GM21529 (cell line): Measurements from ENCODE around the gene TEPSIN.

ENCODE experiments used
- ATAC-seq: cut with Tn5 transposase; IDR thresholded peaks from one replicate; pipeline ENCODE4 v1.9.1; 2021; ENCODE audit not compliant: unreplicated experiment

The TEPSIN gene

DNA sequence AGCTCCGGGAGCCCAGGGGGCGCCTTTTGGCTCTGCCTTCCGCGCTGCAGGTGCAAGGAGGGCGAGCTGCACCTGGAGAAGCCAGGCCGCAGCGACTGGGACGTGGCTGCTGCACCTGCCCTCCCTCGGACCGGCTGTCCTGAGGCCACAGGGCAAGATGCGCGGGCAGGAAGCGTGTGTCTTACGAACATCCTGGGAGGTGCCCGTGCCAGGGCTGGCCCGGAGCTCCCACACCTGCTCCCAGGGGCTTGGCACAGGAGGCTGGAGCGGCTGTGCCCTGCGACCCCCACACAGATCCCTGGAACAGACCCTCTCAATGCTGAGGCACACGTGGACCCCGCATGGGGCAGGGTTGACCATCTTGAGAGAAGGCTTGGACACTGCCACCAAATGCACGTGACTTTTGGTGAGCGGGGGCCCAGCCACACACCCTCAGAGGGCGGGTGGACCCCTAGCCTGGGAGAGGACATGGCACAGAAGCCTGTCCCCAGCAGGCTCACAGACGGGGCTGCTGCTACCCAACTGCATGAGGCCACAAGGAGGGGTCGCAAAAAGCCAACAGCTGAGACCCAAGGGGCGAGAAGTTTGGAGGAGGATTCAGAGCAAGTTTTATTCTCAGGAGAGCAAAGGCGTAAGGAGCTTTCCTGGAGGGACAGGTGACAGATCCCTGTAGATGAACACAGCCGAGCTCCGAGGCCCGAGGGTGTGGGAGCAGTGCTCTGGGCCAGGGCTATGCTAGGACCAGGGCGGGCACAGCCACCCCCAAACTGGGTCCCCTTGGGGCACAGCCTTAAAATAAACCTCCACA lies 11.6 kb upstream of the TEPSIN start:
- no peak for ATAC-seq

- no peak for ATAC-seq
Measured at GRCh38 chr17:81249223-81250040, 10.6 kb upstream of the TEPSIN start.

DNA sequence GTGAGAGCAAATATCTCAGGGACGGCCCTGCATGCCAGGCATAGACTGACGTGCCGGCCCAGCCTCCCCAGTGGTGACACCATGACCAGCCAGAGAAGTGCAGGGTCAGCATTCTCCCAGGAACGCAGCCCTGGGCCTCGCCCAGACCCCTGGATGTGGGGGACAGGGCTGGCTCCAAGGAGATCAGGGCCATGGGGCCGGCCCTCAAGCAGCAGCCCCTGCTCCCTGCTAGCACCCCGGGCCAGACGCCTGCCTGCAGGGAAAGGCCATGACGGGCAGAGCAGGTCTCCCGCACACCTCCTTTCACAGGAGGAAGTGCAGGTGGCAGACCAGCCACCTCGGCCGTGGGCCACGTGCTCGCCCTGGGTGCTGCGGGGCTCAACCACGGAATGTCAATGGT lies 9.8 kb upstream of the TEPSIN start:
- no peak for ATAC-seq

DNA sequence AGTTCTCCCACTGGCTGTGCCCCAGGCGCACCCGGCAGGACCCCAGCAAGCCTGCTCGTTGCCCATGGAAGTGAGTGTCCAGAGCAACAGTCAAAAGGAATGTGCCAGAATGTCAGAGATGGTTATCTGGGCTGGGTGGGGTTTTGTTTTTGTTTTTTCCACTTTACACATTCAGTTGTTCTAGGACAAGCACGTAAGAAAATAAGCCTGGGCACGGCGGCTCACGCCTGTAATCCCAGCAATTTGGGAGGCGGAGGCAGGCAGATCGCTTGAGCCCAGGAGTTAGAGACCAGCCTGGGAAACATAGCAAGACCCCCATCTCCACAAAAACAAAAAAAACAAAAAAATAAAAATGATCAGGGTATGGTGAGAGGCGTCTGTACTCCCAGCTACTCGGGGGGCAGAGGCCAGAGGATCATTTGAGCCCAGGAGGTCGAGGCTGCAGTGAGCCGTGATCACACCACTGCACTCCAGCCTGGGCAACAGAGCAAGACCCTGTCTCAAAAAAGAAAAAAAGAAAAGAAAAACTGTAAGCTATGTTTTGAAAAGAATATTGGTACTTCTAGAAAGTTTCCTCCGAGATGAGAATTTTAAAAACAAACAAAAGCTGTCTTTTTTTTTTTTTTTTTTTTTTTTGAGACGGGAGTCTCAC lies 8.6 kb upstream of the TEPSIN start:
- no peak for ATAC-seq

DNA sequence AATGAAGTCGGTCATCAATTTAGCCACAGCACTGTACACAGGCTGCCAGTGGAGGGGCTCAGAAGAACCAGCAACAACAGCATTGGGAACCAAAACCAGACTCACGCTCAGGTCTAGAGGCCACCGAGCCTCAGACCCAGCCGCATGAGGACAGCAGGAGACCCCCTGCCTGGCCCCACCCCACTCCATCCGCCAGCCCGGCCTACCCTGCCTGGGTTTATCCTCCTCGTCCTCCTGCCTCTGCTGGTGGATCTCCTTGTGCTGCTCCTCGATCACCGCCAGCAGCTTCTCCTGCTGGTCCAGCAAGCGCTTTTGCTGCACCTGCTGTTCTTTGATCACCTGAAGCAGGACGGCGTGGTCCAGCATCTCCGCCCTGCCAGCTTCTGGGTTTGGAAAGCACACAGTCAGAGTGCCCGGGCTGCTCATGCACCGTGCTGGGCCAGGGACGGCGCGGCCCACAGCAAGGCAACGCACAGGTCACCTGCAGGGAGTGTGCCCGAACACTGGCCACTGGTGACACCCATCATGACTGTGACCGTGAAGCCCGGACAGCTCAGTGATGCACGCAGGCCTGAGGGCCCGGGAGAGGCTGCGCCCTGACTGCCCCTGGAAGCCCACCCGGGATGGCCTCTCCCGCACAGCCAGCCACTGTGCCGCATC lies 8.0 kb upstream of the TEPSIN start:
- no peak for ATAC-seq

DNA sequence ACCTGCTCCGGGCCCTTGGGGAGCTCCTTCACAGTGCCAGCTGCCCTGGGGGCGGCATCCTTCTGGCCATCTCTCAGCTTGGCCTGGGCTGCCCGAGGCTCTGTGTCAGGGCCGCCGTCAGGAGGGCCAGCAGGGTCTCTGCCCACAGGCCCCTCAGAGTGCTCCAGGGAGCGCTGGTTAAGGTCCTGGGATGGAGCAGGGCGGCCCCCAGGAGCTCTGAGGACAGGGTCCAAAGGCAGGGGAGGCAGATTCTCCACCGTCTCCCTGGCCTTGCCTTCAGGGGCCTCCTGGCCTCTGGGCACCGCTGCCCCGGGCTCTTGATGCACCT lies 7.5 kb upstream of the TEPSIN start:
- ATAC-seq = no peak

- ATAC-seq = no peak
Measured at GRCh38 chr17:81245665-81246342, 6.9 kb upstream of the TEPSIN start.

- ATAC-seq = no peak
Measured at GRCh38 chr17:81245024-81245664, 6.3 kb upstream of the TEPSIN start.

- ATAC-seq = no peak
Measured at GRCh38 chr17:81244358-81245023, 5.6 kb upstream of the TEPSIN start.

DNA sequence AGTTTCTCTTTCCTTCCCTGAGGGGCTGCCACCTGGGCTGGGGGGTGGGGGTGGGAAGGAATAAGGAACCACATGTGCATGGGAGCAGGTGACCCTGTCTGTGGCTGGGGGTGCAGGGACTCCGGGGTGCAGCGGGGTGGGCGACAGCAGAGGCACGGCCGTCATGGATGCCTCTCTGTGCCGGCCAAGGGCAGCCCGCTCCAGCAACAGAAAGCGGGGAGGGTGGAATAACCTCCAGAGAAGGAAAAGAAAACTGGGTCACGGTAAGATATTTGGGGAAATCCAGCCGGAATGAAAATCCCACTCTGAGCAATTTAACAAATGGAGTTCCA lies 4.4 kb upstream of the TEPSIN start:
- ATAC-seq = no peak

- ATAC-seq = no peak
Measured at GRCh38 chr17:81242421-81243332, 3.8 kb upstream of the TEPSIN start.

DNA sequence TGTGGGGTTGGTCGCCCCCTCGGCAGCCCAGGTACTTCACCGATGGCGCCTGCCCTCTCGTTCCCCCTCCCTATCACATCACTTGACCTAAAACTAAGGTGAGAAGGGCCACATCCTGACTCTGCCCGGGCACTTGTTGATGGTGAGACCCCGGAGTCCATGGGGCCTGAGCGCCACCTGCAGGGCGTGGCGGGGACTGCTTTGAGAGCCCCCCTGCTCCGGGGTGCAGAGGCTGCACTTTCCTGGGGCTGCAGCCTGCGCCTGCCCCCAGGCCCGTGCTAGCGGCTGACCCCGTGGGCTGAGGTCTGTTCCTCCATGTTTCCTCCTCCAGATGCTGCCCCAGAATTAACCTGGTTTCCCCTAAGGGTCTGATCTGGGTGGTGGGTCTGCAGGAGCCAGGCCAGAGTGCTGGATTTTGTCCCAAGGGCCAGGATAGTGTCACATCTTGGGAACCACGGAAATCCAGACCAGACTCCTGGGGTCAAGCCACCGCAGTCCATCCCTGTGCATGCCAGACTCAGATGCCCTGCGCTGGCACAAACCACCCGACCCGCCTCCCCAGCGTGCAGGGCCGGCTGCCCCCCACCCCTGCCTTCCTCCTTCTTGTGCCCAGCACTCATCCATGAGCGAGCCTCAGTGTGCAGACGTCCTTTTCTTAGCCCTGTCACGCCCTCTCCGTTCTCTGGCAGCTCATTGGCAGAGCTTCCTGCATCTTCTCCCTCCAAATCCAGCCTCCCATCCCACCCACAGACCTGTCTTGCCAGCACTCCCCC lies 3.0 kb upstream of the TEPSIN start:
- ATAC-seq = no peak

GRCh38 chr17:81241203-81241602 lies 2.3 kb upstream of the TEPSIN start:
- ATAC-seq = no peak

GRCh38 chr17:81240761-81241160 lies 1.9 kb upstream of the TEPSIN start:
- ATAC-seq = no peak

DNA sequence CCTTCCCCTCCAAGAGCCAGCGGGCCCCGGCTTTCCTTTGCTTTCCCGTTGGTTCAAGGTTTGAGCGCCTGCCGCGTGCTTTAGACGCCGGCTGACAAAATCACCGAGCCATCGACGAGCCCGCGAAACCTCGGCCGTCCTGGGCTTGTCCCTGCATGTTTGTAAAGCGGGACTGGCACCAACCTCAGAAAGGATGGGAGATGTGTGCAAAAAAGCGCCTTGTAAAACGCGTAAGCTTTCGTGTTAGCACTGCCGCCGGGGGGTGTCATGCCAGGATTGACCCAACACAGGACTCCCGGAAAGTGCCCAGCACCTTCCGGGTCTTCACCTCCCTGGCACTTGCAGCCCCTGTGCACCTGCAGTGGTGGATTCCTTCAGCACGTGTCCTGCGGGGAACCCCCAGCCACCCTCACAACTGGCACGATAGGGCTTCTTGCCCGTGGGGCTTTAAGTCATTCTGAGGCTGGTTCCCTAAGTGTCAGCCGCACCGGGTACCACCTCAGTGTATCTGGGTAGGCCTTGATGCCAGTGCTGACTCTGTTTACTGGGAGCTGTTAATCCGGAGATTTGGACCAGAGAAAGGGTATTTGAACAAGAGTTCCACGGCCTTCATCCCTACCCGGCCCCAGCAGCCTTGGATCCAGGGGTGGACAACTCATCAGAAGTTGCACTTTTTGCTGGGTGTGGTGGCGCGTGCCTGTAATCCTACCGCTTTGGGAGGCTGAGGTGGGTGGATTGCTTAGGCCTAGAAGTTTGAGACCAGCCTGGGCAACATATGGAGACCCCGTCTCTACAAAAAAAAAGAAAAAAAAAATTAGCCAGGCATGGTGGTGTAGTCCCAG lies 1.1 kb upstream of the TEPSIN start:
- no peak for ATAC-seq

DNA sequence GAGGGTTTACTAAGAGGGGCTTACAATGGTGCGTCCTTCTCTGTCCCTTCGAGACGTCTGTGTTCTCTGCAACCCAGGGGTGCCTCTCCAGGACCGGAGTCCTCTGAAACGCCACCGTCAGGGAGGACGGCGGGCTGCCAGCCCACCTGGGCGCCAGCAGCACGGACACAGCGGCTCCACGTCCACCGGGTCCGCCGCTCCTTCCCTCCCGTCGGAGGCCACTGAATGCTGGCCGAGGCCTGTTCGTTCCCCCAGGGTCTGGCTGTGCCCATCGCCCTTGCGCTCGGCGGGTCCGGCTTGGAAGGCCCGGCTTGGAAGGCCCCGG lies 403 bp downstream of the TEPSIN start:
- ATAC-seq = no peak
